CD4-positive, alpha-beta T cell treated with Interleukin-15 for 4 hours (primary cell): ENCODE results near the gene ARHGAP4.

ENCODE experiments used
- DNase-seq: peaks from one replicate; pipeline ENCODE4 v3.0.0-alpha.2; 2020; ENCODE audit warnings: low spot score

Gene ARHGAP4

GRCh38 chrX:153882086-153882498, 44.0 kb downstream of the ARHGAP4 start:
- DNase-seq: no peak

DNA sequence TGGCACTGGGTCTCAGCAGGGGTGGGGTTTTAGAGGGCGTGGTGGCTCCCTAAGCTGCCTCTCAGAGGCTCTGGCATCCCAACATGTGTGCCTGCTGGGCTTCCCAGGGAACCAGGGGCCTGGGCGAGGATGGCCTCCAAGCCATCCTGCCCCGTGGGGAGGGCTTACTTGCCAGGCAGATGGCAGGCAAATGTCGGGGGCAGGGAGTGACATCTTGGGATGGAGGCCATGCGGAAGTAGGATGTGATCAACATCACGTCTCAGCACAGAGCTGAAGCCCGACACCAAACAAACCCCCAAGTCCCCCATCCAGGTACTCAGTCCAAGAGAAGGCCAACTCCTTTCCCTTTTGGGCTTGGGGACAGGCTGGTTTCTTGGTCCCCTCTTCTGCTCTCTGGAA, 44.8 kb downstream of the ARHGAP4 start:
- no peak for DNase-seq

GRCh38 chrX:153880440-153880815, 45.6 kb downstream of the ARHGAP4 start:
- DNase-seq: no peak

GRCh38 chrX:153879741-153880439, 46.2 kb downstream of the ARHGAP4 start:
- no peak for DNase-seq

GRCh38 chrX:153878969-153879653, 47.0 kb downstream of the ARHGAP4 start:
- DNase-seq: no peak

GRCh38 chrX:153878345-153878744, 47.7 kb downstream of the ARHGAP4 start:
- DNase-seq: no peak

DNA sequence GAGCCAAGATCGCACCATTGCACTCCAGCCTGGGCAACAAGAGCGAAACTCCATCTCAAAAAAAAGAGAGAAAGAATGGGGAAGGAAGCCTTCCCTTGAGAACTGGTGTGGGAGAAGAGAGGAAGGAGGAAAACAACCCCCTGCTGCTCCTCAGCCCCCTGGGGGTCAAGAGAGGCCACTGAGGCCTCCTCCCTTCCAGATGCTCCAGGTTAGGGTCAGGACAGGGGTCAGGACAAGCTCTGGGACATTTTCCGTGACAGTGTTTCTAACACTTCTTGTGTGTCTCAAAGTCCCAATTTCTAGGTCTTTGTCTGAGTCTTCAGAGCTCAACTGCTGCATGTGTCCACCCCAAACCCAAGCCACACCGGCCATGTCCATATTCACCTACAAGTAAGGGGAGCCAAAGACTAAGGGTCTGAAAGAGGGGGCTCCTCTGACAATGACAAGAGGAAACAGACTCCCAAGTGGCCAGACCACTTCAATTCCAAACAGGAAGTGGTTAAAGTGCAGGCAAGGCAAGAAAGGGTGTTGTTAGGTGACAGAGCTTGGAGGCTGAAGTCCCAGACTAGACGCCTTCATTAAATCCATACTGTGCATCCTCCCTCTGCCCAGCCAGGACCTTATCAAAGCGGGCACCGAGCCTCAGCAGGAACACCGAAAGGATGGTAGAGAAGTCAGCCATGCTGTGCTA, 48.3 kb downstream of the ARHGAP4 start:
- DNase-seq: no peak

GRCh38 chrX:153876112-153876491, 50.0 kb downstream of the ARHGAP4 start:
- DNase-seq: no peak

- DNase-seq: peak; percentile 62
These were observed 50.5 kb downstream of the ARHGAP4 start for GRCh38 chrX:153875391-153876111.

GRCh38 chrX:153874366-153875125, 51.5 kb downstream of the ARHGAP4 start:
- DNase-seq: no peak

GRCh38 chrX:153874085-153874365, 52.0 kb downstream of the ARHGAP4 start:
- DNase-seq: no peak

GRCh38 chrX:153873282-153874084, 52.6 kb downstream of the ARHGAP4 start:
- DNase-seq: no peak

GRCh38 chrX:153871946-153872878, 53.9 kb downstream of the ARHGAP4 start:
- no peak for DNase-seq

DNA sequence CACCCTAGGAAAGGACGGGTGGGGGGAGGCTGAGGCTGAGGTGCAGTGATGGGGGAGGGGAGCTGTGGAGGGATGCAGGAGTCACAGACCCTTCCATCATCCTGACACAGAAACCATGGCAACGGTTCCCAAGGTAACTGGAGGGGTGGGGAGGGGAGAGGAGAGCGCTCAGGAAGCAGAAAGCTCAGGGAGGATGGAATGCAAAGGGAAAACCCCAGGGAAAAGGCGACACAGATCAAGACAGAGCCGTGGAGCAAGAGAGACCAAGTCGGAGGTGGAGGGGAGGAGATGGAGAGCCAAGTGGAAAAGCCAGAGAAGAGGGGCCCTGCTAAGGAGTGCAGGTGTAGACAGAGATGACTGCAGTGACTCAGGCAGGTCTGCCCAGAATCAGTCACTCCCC, 54.6 kb downstream of the ARHGAP4 start:
- no peak for DNase-seq

- no peak for DNase-seq
These were observed 55.2 kb downstream of the ARHGAP4 start for GRCh38 chrX:153870791-153871360.

GRCh38 chrX:153870288-153870690, 55.8 kb downstream of the ARHGAP4 start:
- no peak for DNase-seq

DNA sequence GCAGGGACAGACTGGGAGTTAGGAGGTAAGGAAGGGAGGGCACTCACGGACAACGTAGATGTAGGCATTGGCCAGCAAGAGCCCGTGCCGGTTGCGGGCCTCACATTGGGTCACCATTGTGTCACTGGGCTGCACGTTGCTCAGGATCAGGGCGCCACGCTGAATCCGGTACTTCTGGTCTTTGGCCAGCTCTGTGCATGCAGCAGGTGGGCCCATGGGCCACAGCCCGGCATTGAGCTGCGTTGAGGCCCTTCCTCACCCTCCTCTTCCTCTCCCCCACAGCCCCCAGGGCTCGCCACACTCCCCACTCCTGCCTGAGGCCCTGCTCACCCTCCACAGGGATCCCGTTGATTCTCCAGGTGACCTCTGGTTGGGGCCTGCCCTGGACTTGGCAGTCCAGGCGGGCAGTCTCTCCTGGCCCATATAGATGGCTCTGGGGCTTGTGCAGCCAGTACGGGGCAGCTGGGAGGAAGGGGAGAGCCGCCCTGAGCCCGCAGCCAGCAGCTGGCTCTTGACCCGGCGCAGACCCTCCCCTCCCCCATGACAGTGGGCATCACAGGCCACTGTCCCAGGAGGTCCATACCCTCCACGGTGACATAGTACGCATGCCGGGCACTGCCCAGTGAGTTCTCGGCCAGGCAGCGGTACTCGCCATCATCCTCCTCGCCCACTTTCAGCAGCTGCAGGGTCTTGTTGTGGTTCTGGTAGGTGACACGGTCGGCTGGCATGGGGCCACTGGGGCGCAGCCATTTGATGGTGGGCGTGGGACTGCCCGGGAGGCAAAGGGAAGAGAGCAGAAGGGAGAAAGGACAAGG, 56.4 kb downstream of the ARHGAP4 start:
- no peak for DNase-seq

GRCh38 chrX:153868576-153869472, 57.2 kb downstream of the ARHGAP4 start:
- DNase-seq: no peak
